DMS53 treated with DMSO at 0.1 percent for 48 hours (cell line): ENCODE measurements around the gene FOXP2.
A peak's percentile ranks its signal among the peaks of the same experiment; 100 is the strongest.
"Not testable (repeated sequence)": the region's sequence is repeated elsewhere in the genome, so short reads cannot be mapped to it uniquely, and the experiment has no call there.

Experiments used
- DNase-seq: peaks from one replicate; lab custom pipeline; 2025; ENCODE audit not compliant: unreplicated experiment; lab: John Stamatoyannopoulos, UW

The FOXP2 gene

GRCh38 chr7:114414156-114415063 lies at the start of gene FOXP2:
FOXP2 (plus strand) TSS chr7:114414815; CDS start chr7:114426512, 11,697 bp downstream.
- peak; percentile 74 for DNase-seq

GRCh38 chr7:114365791-114366190 lies 48.8 kb upstream of the FOXP2 start:
- no peak for DNase-seq

- DNase-seq = no peak
Observed at GRCh38 chr7:114368492-114368891, 46.1 kb upstream of the FOXP2 start.

GRCh38 chr7:114369294-114369693 lies 45.3 kb upstream of the FOXP2 start:
- no peak for DNase-seq

- no peak for DNase-seq
Observed at GRCh38 chr7:114372619-114373018, 42.0 kb upstream of the FOXP2 start.

- no peak for DNase-seq
Observed at GRCh38 chr7:114375907-114376306, 38.7 kb upstream of the FOXP2 start.

GRCh38 chr7:114383946-114384345 lies 30.7 kb upstream of the FOXP2 start:
- not testable (repeated sequence) for DNase-seq

- not testable (repeated sequence) for DNase-seq
Observed at GRCh38 chr7:114384346-114384745, 30.3 kb upstream of the FOXP2 start.

- DNase-seq = no peak
Observed at GRCh38 chr7:114388021-114388420, 26.6 kb upstream of the FOXP2 start.

GRCh38 chr7:114392686-114393085 lies 21.9 kb upstream of the FOXP2 start:
- DNase-seq = no peak

- no peak for DNase-seq
Observed at GRCh38 chr7:114402876-114403635, 11.6 kb upstream of the FOXP2 start.

- peak; percentile 76 for DNase-seq
Observed at GRCh38 chr7:114405427-114405826, 9.2 kb upstream of the FOXP2 start.

GRCh38 chr7:114409750-114410149 lies 4.9 kb upstream of the FOXP2 start:
- no peak for DNase-seq

GRCh38 chr7:114412548-114412947 lies 2.1 kb upstream of the FOXP2 start:
- DNase-seq = no peak

GRCh38 chr7:114413761-114414155 lies 857 bp upstream of the FOXP2 start:
- no peak for DNase-seq

GRCh38 chr7:114415064-114415989 lies 712 bp downstream of the FOXP2 start:
- DNase-seq = peak; percentile 65

- DNase-seq = peak; percentile 88
Observed at GRCh38 chr7:114416129-114416990, 1.7 kb downstream of the FOXP2 start.

GRCh38 chr7:114417290-114417689 lies 2.7 kb downstream of the FOXP2 start:
- DNase-seq = no peak

GRCh38 chr7:114418117-114418516 lies 3.5 kb downstream of the FOXP2 start:
- no peak for DNase-seq
